HCT116 (cell line): Measurements from ENCODE around the gene TNFRSF1A. TPM values are rescaled to one million over a fixed set of nuclear protein-coding genes. Genes with fewer than 3 reads are reported as not detected.

Experiments
- ATAC-seq: fragments of 200-7000 bp; cut with Tn5 transposase; 2 replicates; pipeline ENCODE4 v1.9.1; 2020; ENCODE audit warnings: mild to moderate bottlenecking, moderate library complexity
- BruUV-seq: library from RNA; stranded (reverse); fragments of 400-500 nt; replicated peaks from 2 replicates; lab custom pipeline; 2021; lab: Mats Ljungman, UMichigan
- CTCF ChIA-PET: fragments of 300-600 bp; sonication (Branson Sonifier 250); formaldehyde crosslinking; loops from one replicate; lab custom pipeline; 2021; ENCODE audit warnings: antibody characterized with exemption; lab: Charles Lee
- POLR2A ChIA-PET: fragments of 300-600, 350-600 bp; sonication (Branson Sonifier 250); formaldehyde crosslinking; loops from one replicate; lab custom pipeline; 2021; ENCODE audit warnings: antibody characterized with exemption; lab: Charles Lee
- RAD21 ChIA-PET, 2 experiments: fragments of 300-600 bp; sonication (Branson Sonifier 250); formaldehyde crosslinking; loops; one replicate each; lab custom pipeline; 2023; ENCODE audit warnings: low total read pairs in 2 of 2; ENCODE audit not compliant: uncharacterized antibody in 2 of 2, unreplicated experiment in 2 of 2, low non-redundant PET in 1 of 2; lab: Charles Lee
- DNase-seq: peaks from one replicate; pipeline ENCODE4 v3.0.0-alpha.2; 2010; ENCODE audit warnings: low read depth, low spot score
- H2AFZ ChIP-seq: fragments of 200-600 bp; shearing (Covaris generic), sonication (generic); 2 replicates; pipeline ENCODE4 v1.6.1; 2017; ENCODE audit warnings: low read depth, mixed run types, mixed read lengths, antibody characterized with exemption, low read length; ENCODE audit not compliant: poor library complexity, severe bottlenecking
- H3K27ac ChIP-seq: 2 replicates; pipeline ENCODE4 v1.5.1; 2012; ENCODE audit warnings: low read depth, low read length
- H3K27me3 ChIP-seq: fragments of 200-600 bp; sonication (generic); 2 replicates; pipeline ENCODE4 v1.6.1; 2016; ENCODE audit warnings: mixed run types, low read length, mixed read lengths; ENCODE audit not compliant: insufficient read depth
- H3K36me3 ChIP-seq, 2 experiments: fragments of 200-500 bp in 1 of 2; fragments of 200-600 bp in 1 of 2; sonication (Bioruptor generic) in 1 of 2; sonication (generic) in 1 of 2; 2 replicates each; pipeline versions ENCODE4 v1.5.1 to v1.6.1; 2014 to 2016; ENCODE audit warnings: low read length in 2 of 2, inconsistent platforms in 1 of 2, mixed read lengths in 1 of 2, mixed run types in 1 of 2; ENCODE audit not compliant: insufficient read depth in 2 of 2, control insufficient read depth in 1 of 2
- H3K4me1 ChIP-seq, 2 experiments: fragments of 200-600 bp in 1 of 2; sonication (generic) in 1 of 2; 2 replicates each; pipeline versions ENCODE4 v1.5.1 to v1.6.1; 2012 to 2017; ENCODE audit warnings: low read length in 2 of 2, inconsistent platforms in 1 of 2, mild to moderate bottlenecking in 1 of 2, mixed read lengths in 1 of 2, mixed run types in 1 of 2, moderate library complexity in 1 of 2; ENCODE audit not compliant: insufficient read depth in 2 of 2, control insufficient read depth in 1 of 2
- H3K4me2 ChIP-seq: fragments of 200-600 bp; sonication (generic); 2 replicates; pipeline ENCODE4 v1.6.1; 2017; ENCODE audit warnings: mixed run types, low read length, mixed read lengths
- H3K4me3 ChIP-seq, 2 experiments: fragments of 200-600 bp in 1 of 2; sonication (generic) in 1 of 2; replicated peaks in 1 of 2; 2 replicates each; pipeline ENCODE4 v1.5.1; 2011 to 2016; ENCODE audit warnings: low read length in 2 of 2, control low read depth in 1 of 2, low read depth in 1 of 2, mild to moderate bottlenecking in 1 of 2, mixed read lengths in 1 of 2, mixed run types in 1 of 2
- H3K79me2 ChIP-seq: fragments of 200-600 bp; sonication (generic); 2 replicates; pipeline ENCODE4 v1.6.1; 2017; ENCODE audit warnings: mild to moderate bottlenecking, mixed run types, low read length, moderate library complexity, mixed read lengths; ENCODE audit not compliant: insufficient read depth
- H3K9ac ChIP-seq: fragments of 200-600 bp; sonication (generic); 2 replicates; pipeline ENCODE4 v1.6.1; 2016; ENCODE audit warnings: low read length, mixed read lengths
- H3K9me2 ChIP-seq: fragments of 200-600 bp; sonication (generic), shearing (Covaris generic); 2 replicates; pipeline ENCODE4 v1.6.1; 2017; ENCODE audit warnings: mixed run types, mild to moderate bottlenecking, moderate library complexity; ENCODE audit not compliant: insufficient read depth
- H3K9me3 ChIP-seq, 2 experiments: fragments of 200-500 bp in 1 of 2; fragments of 200-600 bp in 1 of 2; sonication (Bioruptor generic) in 1 of 2; sonication (generic) in 1 of 2; 2 replicates each; pipeline ENCODE4 v1.6.1; 2014 to 2017; ENCODE audit warnings: low read length in 2 of 2, mixed read lengths in 2 of 2, inconsistent platforms in 1 of 2, low read depth in 1 of 2, mild to moderate bottlenecking in 1 of 2, mixed run types in 1 of 2, moderate library complexity in 1 of 2; ENCODE audit not compliant: control insufficient read depth in 1 of 2, insufficient read depth in 1 of 2
- H4K20me1 ChIP-seq: fragments of 200-600 bp; sonication (generic), shearing (Covaris generic); 2 replicates; pipeline ENCODE4 v1.6.1; 2017; ENCODE audit warnings: mixed run types, mild to moderate bottlenecking, moderate library complexity; ENCODE audit not compliant: insufficient read depth
- CBX3 ChIP-seq: IDR thresholded peaks from 2 replicates; pipeline ENCODE4 v1.6.1; 2012; ENCODE audit warnings: low read depth
- CEBPB ChIP-seq: IDR thresholded peaks from 2 replicates; pipeline ENCODE4 v1.6.1; 2012; ENCODE audit warnings: low read depth
- EGR1 ChIP-seq: IDR thresholded peaks from 2 replicates; pipeline ENCODE4 v1.6.1; 2012; ENCODE audit warnings: low read depth
- ELF1 ChIP-seq: IDR thresholded peaks from 2 replicates; pipeline ENCODE4 v1.6.1; 2012; ENCODE audit warnings: low read depth, borderline replicate concordance
- EZH2 ChIP-seq: fragments of 200-600 bp; sonication (generic); IDR thresholded peaks from 2 replicates; pipeline ENCODE4 v1.6.1; 2017; ENCODE audit warnings: antibody characterized with exemption, mixed run types
- EZH2phosphoT487 ChIP-seq: fragments of 200-600 bp; IDR thresholded peaks from 2 replicates; pipeline ENCODE4 v1.6.1; 2018; ENCODE audit warnings: antibody characterized with exemption, borderline replicate concordance
- POLR2A ChIP-seq: IDR thresholded peaks from 2 replicates; pipeline ENCODE4 v1.7.0; 2011; ENCODE audit warnings: borderline replicate concordance; ENCODE audit not compliant: insufficient read depth, insufficient read length; ENCODE audit errors: extremely low read depth
- POLR2AphosphoS5 ChIP-seq: IDR thresholded peaks from 2 replicates; pipeline ENCODE4 v1.6.1; 2011; ENCODE audit warnings: mild to moderate bottlenecking, low read depth, low read length, moderate library complexity
- RAD21 ChIP-seq: IDR thresholded peaks from 2 replicates; pipeline ENCODE4 v1.6.1; 2012; ENCODE audit warnings: low read depth, mild to moderate bottlenecking
- SIN3A ChIP-seq: IDR thresholded peaks from 2 replicates; pipeline ENCODE4 v1.6.1; 2012; ENCODE audit warnings: low read depth
- SP1 ChIP-seq: IDR thresholded peaks from 2 replicates; pipeline ENCODE4 v1.6.1; 2012; ENCODE audit warnings: low read depth
- SRF ChIP-seq: IDR thresholded peaks from 2 replicates; pipeline ENCODE4 v1.6.1; 2012; ENCODE audit warnings: low read depth
- ZBTB33 ChIP-seq: IDR thresholded peaks from 2 replicates; pipeline ENCODE4 v1.6.1; 2011; ENCODE audit warnings: mild to moderate bottlenecking, low read length, moderate library complexity; ENCODE audit not compliant: insufficient replicate concordance; ENCODE audit errors: extremely low read depth
- ZFX ChIP-seq: fragments of 450-650 bp; IDR thresholded peaks from 2 replicates; pipeline ENCODE4 v1.6.1; 2017
- ZNF274 ChIP-seq: fragments of 200-500 bp; sonication (Bioruptor generic); IDR thresholded peaks from 2 replicates; pipeline ENCODE4 v1.6.1; 2014; ENCODE audit warnings: mild to moderate bottlenecking, low read depth, low read length, inconsistent platforms
- intact Hi-C: fragments of 100-400 bp; cut with micrococcal nuclease; formaldehyde crosslinking; loops from 2 replicates; pipeline ENCODE4 v1.10.0; 2022
- total RNA-seq: library from RNA; stranded (reverse); gene quantifications from one replicate; pipeline ENCODE4 v1.2.1, GENCODE V29; 2021; ENCODE audit not compliant: unreplicated experiment

TNFRSF1A gene
- total RNA-seq, 1 experiment from 2014 or later: 129 TPM

- Histone ChIP-seq H3K9me3 (no peaks in the 10 kb centered on the region), H3K9me2 (no peaks in the 10 kb centered on the region), H3K27ac (no peak overlapping the region), H3K4me3 (no peak overlapping the region), H3K9ac (no peak overlapping the region), H3K4me1 (peaks cover 9 to 14% of the 10 kb centered on the region in 2 experiments), H4K20me1 (no peaks in the 10 kb centered on the region), H3K36me3 (peaks cover 0 to 14% of the 10 kb centered on the region in 2 experiments; a peak in 2 of 4 replicates), H3K79me2 (no peaks in the 10 kb centered on the region), H2AFZ (no peak overlapping the region), H3K4me2 (no peak overlapping the region), H3K27me3 (no peaks in the 10 kb centered on the region)
- TF ChIP-seq SP1 (no peak), POLR2AphosphoS5 (no peak), SRF (no peak), ZNF274 (no peak), SIN3A (no peak), EGR1 (no peak), CEBPB (no peak), CBX3 (no peak), ZFX (no peak), ZBTB33 (no peak), EZH2 (no peak), EZH2phosphoT487 (no peak), POLR2A (no peak), ELF1 (no peak), RAD21 (no peak)
- CTCF ChIA-PET: no interaction called here
- BruUV-seq: no TSS peak
- ATAC-seq (no peak), DNase-seq (no peak)
- POLR2A ChIA-PET: no interaction called here
- RAD21 ChIA-PET: no interaction called here
- intact Hi-C loops: no loop called here
Observed at GRCh38 chr12:6318440-6318879, 23.4 kb downstream of the TNFRSF1A start.
